Measurements from ENCODE around the gene PCSK5. TPM values are rescaled to one million over a fixed set of nuclear protein-coding genes. Genes with fewer than 3 reads are reported as not detected.

Gene PCSK5
- total and polyA plus RNA-seq, 4 donors = 0.58 to 3.6 (median 0.82) TPM

DNA sequence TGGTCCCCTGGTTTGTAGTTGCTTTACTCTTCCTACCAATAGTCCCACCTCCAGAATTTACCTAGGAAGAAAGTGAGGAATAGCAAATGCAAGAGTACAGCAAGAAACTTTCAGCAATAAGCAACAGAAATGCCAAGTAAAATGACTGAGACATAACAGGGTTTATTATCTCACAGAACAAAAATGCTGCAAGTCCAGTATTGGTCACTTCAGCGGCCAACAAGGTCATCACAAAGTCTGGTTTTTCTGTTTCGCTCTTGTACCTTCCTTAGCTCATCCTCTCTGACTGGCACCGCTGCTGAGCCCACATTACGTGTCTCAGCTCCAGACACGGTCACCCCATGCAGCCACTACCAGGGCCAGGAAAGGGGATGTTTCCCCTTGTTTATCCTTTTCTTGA, 421.1 kb downstream of the PCSK5 start:
- Histone ChIP-seq H3K9me3 (ENCODE audit: control insufficient read depth in 4 of 4, low read length in 3 of 4) (no peaks in the 10 kb centered on the region), H3K4me1 (ENCODE audit: control insufficient read depth in 4 of 4, insufficient read depth in 4 of 4, low read length in 3 of 4) (no peaks in the 10 kb centered on the region), H3K27ac (ENCODE audit: low read depth in 1 of 2, low read length in 2 of 2) (no peak overlapping the region), H3K4me3 (ENCODE audit: low read depth in 1 of 3, low read length in 3 of 3) (no peak overlapping the region), H3K27me3 (ENCODE audit: control insufficient read depth in 4 of 4, insufficient read depth in 4 of 4, low read length in 3 of 4) (no peaks in the 10 kb centered on the region), H3K36me3 (ENCODE audit: control insufficient read depth in 4 of 4, insufficient read depth in 3 of 4, low read depth in 1 of 4, low read length in 3 of 4) (no peaks in the 10 kb centered on the region), H3K9ac (ENCODE audit: low read depth in 1 of 2, low read length in 2 of 2) (no peak overlapping the region)
- DNase-seq (ENCODE audit: low spot score) = no peak
- whole genome bisulfite sequencing = 91% methylated on average over 5 of the region's 5 CpGs
- no peak for TF ChIP-seq HNF4A (conservative IDR thresholded peaks at IDR 0.05)
- no peak for TF ChIP-seq HNF4G (IDR thresholded peaks at IDR 0.05)
- TF ChIP-seq JUND (IDR thresholded peaks at IDR 0.05) = no peak
- TF ChIP-seq FOXA2 (IDR thresholded peaks at IDR 0.05) = no peak
- TF ChIP-seq NR2F2 (IDR thresholded peaks at IDR 0.05) = no peak
- no peak for TF ChIP-seq GABPA (IDR thresholded peaks at IDR 0.05 in 1 of 2, conservative IDR thresholded peaks at IDR 0.05 in 1 of 2)
- TF ChIP-seq, protein P1, sequence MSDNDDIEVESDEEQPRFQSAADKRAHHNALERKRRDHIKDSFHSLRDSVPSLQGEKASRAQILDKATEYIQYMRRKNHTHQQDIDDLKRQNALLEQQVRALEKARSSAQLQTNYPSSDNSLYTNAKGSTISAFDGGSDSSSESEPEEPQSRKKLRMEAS (IDR thresholded peaks at IDR 0.05) = no peak
- TF ChIP-seq EGR1 (IDR thresholded peaks at IDR 0.05; ENCODE audit: low read depth in 2 of 2) = no peak

DNA sequence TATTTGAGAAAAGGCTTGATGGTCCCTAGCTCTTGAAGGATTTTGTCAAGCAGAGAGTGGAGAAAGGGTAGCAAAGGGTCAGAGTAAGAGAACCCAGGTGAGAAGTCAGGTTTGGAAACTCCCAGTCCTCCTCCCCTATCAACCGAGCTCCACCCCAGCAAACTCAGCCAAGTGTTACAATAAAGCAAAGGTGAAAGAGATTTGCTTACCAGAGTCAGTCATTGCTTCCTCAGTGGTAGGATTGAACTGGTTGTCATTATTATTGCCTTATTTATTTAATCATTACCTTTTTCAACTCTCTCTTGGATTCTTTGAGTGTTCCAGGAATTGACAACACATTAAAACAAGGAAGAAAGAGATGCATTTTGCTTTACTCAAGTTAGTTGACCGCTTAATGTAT, 423.3 kb downstream of the PCSK5 start:
- no peaks in the 10 kb centered on the region for H3K27me3 ChIP-seq (ENCODE audit: control insufficient read depth in 4 of 4, insufficient read depth in 4 of 4, low read length in 3 of 4)
- no peaks in the 10 kb centered on the region for H3K36me3 ChIP-seq (ENCODE audit: control insufficient read depth in 4 of 4, insufficient read depth in 3 of 4, low read depth in 1 of 4, low read length in 3 of 4)
- H3K9ac ChIP-seq (ENCODE audit: low read depth in 1 of 2, low read length in 2 of 2) = no peak overlapping the region
- no peak for DNase-seq (ENCODE audit: low spot score)
- H3K27ac ChIP-seq (ENCODE audit: low read depth in 1 of 2, low read length in 2 of 2) = no peak overlapping the region
- no peak overlapping the region for H3K4me3 ChIP-seq (ENCODE audit: low read depth in 1 of 3, low read length in 3 of 3)
- H3K9me3 ChIP-seq (ENCODE audit: control insufficient read depth in 4 of 4, low read length in 3 of 4) = no peaks in the 10 kb centered on the region
- H3K4me1 ChIP-seq (ENCODE audit: control insufficient read depth in 4 of 4, insufficient read depth in 4 of 4, low read length in 3 of 4) = no peaks in the 10 kb centered on the region
- WGBS = 62% methylated on average over 2 of the region's 2 CpGs
- TF ChIP-seq, protein P2, sequence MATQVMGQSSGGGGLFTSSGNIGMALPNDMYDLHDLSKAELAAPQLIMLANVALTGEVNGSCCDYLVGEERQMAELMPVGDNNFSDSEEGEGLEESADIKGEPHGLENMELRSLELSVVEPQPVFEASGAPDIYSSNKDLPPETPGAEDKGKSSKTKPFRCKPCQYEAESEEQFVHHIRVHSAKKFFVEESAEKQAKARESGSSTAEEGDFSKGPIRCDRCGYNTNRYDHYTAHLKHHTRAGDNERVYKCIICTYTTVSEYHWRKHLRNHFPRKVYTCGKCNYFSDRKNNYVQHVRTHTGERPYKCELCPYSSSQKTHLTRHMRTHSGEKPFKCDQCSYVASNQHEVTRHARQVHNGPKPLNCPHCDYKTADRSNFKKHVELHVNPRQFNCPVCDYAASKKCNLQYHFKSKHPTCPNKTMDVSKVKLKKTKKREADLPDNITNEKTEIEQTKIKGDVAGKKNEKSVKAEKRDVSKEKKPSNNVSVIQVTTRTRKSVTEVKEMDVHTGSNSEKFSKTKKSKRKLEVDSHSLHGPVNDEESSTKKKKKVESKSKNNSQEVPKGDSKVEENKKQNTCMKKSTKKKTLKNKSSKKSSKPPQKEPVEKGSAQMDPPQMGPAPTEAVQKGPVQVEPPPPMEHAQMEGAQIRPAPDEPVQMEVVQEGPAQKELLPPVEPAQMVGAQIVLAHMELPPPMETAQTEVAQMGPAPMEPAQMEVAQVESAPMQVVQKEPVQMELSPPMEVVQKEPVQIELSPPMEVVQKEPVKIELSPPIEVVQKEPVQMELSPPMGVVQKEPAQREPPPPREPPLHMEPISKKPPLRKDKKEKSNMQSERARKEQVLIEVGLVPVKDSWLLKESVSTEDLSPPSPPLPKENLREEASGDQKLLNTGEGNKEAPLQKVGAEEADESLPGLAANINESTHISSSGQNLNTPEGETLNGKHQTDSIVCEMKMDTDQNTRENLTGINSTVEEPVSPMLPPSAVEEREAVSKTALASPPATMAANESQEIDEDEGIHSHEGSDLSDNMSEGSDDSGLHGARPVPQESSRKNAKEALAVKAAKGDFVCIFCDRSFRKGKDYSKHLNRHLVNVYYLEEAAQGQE (IDR thresholded peaks at IDR 0.05) = no peak
- TF ChIP-seq, protein P3, sequence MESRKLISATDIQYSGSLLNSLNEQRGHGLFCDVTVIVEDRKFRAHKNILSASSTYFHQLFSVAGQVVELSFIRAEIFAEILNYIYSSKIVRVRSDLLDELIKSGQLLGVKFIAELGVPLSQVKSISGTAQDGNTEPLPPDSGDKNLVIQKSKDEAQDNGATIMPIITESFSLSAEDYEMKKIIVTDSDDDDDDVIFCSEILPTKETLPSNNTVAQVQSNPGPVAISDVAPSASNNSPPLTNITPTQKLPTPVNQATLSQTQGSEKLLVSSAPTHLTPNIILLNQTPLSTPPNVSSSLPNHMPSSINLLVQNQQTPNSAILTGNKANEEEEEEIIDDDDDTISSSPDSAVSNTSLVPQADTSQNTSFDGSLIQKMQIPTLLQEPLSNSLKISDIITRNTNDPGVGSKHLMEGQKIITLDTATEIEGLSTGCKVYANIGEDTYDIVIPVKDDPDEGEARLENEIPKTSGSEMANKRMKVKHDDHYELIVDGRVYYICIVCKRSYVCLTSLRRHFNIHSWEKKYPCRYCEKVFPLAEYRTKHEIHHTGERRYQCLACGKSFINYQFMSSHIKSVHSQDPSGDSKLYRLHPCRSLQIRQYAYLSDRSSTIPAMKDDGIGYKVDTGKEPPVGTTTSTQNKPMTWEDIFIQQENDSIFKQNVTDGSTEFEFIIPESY (IDR thresholded peaks at IDR 0.05) = no peak
- no peak for TF ChIP-seq HNF4G (IDR thresholded peaks at IDR 0.05)
- TF ChIP-seq GABPA (IDR thresholded peaks at IDR 0.05 in 1 of 2, conservative IDR thresholded peaks at IDR 0.05 in 1 of 2) = no peak
- TF ChIP-seq HNF4A (conservative IDR thresholded peaks at IDR 0.05) = no peak
- TF ChIP-seq NR2F2 (IDR thresholded peaks at IDR 0.05) = no peak
- TF ChIP-seq, protein P4, sequence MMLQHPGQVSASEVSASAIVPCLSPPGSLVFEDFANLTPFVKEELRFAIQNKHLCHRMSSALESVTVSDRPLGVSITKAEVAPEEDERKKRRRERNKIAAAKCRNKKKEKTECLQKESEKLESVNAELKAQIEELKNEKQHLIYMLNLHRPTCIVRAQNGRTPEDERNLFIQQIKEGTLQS (IDR thresholded peaks at IDR 0.05) = no peak
- TF ChIP-seq SP1 (IDR thresholded peaks at IDR 0.05) = no peak
- no peak for TF ChIP-seq RAD21 (IDR thresholded peaks at IDR 0.05)
- no peak for TF ChIP-seq YY1 (IDR thresholded peaks at IDR 0.05)
- no peak for TF ChIP-seq FOXA2 (IDR thresholded peaks at IDR 0.05)
- TF ChIP-seq JUND (IDR thresholded peaks at IDR 0.05) = no peak
- TF ChIP-seq, protein P5, sequence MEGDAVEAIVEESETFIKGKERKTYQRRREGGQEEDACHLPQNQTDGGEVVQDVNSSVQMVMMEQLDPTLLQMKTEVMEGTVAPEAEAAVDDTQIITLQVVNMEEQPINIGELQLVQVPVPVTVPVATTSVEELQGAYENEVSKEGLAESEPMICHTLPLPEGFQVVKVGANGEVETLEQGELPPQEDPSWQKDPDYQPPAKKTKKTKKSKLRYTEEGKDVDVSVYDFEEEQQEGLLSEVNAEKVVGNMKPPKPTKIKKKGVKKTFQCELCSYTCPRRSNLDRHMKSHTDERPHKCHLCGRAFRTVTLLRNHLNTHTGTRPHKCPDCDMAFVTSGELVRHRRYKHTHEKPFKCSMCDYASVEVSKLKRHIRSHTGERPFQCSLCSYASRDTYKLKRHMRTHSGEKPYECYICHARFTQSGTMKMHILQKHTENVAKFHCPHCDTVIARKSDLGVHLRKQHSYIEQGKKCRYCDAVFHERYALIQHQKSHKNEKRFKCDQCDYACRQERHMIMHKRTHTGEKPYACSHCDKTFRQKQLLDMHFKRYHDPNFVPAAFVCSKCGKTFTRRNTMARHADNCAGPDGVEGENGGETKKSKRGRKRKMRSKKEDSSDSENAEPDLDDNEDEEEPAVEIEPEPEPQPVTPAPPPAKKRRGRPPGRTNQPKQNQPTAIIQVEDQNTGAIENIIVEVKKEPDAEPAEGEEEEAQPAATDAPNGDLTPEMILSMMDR (IDR thresholded peaks at IDR 0.05; ENCODE audit: low read depth, low read length, missing input control) = no peak
- TF ChIP-seq TAF1 (conservative IDR thresholded peaks at IDR 0.05) = no peak
- no peak for TF ChIP-seq RXRA (IDR thresholded peaks at IDR 0.05)
- TF ChIP-seq FOXA1 (IDR thresholded peaks at IDR 0.05) = no peak
- TF ChIP-seq, protein P1 (IDR thresholded peaks at IDR 0.05) = no peak
- no peak for TF ChIP-seq EGR1 (IDR thresholded peaks at IDR 0.05; ENCODE audit: low read depth in 2 of 2)
